ENCODE results near the gene GPR155.

The GPR155 gene

GRCh38 chr2:174454566-174454965 lies 32.3 kb downstream of the GPR155 start:
- H3K9me3 ChIP-seq (ENCODE audit: control extremely low read depth in 1 of 5, control insufficient read depth in 4 of 5, insufficient read depth in 2 of 5, low read depth in 1 of 5, low read length in 4 of 5): no peaks in the 10 kb centered on the region
- no peak overlapping the region for H3K27ac ChIP-seq (ENCODE audit: insufficient read depth in 1 of 2, low read depth in 1 of 2, low read length in 2 of 2, poor library complexity in 1 of 2, severe bottlenecking in 2 of 2)
- no peaks in the 10 kb centered on the region for H3K27me3 ChIP-seq (replicated peaks in 2 of 5; ENCODE audit: control insufficient read depth in 4 of 5, insufficient read depth in 5 of 5, low read length in 4 of 5)
- WGBS (ENCODE audit: insufficient coverage): 90% methylated on average over 2 of the region's 2 CpGs
- H3K36me3 ChIP-seq (ENCODE audit: control insufficient read depth in 4 of 4, insufficient read depth in 4 of 4, low read length in 3 of 4): no peaks in the 10 kb centered on the region
- ChIA-PET POLR2A (no interaction called here), CTCF (interaction anchor here (1.5 to 1.7 kb wide), 2 partner anchors 7 to 88 kb away, joined by 3 to 4 read pairs; no protein-coding TSS in a partner anchor)
- H3K4me1 ChIP-seq (ENCODE audit: control extremely low read depth in 1 of 4, control insufficient read depth in 4 of 4, insufficient read depth in 4 of 4, low read length in 3 of 4): no peaks in the 10 kb centered on the region
- no peak for DNase-seq
- H3K4me3 ChIP-seq (ENCODE audit: control insufficient read depth in 1 of 7, extremely low read depth in 1 of 7, insufficient read depth in 4 of 7, low read depth in 2 of 7, low read length in 6 of 7): no peak overlapping the region

- H3K4me1 ChIP-seq (ENCODE audit: control extremely low read depth in 1 of 4, control insufficient read depth in 4 of 4, insufficient read depth in 4 of 4, low read length in 3 of 4): no peaks in the 10 kb centered on the region
- no peaks in the 10 kb centered on the region for H3K9me3 ChIP-seq (ENCODE audit: control extremely low read depth in 1 of 5, control insufficient read depth in 4 of 5, insufficient read depth in 2 of 5, low read depth in 1 of 5, low read length in 4 of 5)
- no peaks in the 10 kb centered on the region for H3K27me3 ChIP-seq (replicated peaks in 2 of 5; ENCODE audit: control insufficient read depth in 4 of 5, insufficient read depth in 5 of 5, low read length in 4 of 5)
- DNase-seq: no peak
- ChIA-PET POLR2A (no interaction called here), CTCF (interaction anchor here (1.0 kb wide), 1 partner anchor 13 kb away, joined by 3 read pairs; no protein-coding TSS in a partner anchor)
- H3K27ac ChIP-seq (ENCODE audit: insufficient read depth in 1 of 2, low read depth in 1 of 2, low read length in 2 of 2, poor library complexity in 1 of 2, severe bottlenecking in 2 of 2): no peak overlapping the region
- 100% methylated on average over 2 of the region's 4 CpGs for WGBS (ENCODE audit: insufficient coverage)
- H3K4me3 ChIP-seq (ENCODE audit: control insufficient read depth in 1 of 7, extremely low read depth in 1 of 7, insufficient read depth in 4 of 7, low read depth in 2 of 7, low read length in 6 of 7): no peak overlapping the region
- H3K36me3 ChIP-seq (ENCODE audit: control insufficient read depth in 4 of 4, insufficient read depth in 4 of 4, low read length in 3 of 4): no peaks in the 10 kb centered on the region
Measured at GRCh38 chr2:174450021-174450816, 36.6 kb downstream of the GPR155 start.

GRCh38 chr2:174449033-174449432 lies 37.8 kb downstream of the GPR155 start:
- no peak for DNase-seq
- ChIA-PET CTCF (no interaction called here), POLR2A (no interaction called here)
- no peaks in the 10 kb centered on the region for H3K27me3 ChIP-seq (replicated peaks in 2 of 5; ENCODE audit: control insufficient read depth in 4 of 5, insufficient read depth in 5 of 5, low read length in 4 of 5)
- H3K4me1 ChIP-seq (ENCODE audit: control extremely low read depth in 1 of 4, control insufficient read depth in 4 of 4, insufficient read depth in 4 of 4, low read length in 3 of 4): no peaks in the 10 kb centered on the region
- no peak overlapping the region for H3K4me3 ChIP-seq (ENCODE audit: control insufficient read depth in 1 of 7, extremely low read depth in 1 of 7, insufficient read depth in 4 of 7, low read depth in 2 of 7, low read length in 6 of 7)
- H3K36me3 ChIP-seq (ENCODE audit: control insufficient read depth in 4 of 4, insufficient read depth in 4 of 4, low read length in 3 of 4): no peaks in the 10 kb centered on the region
- H3K9me3 ChIP-seq (ENCODE audit: control extremely low read depth in 1 of 5, control insufficient read depth in 4 of 5, insufficient read depth in 2 of 5, low read depth in 1 of 5, low read length in 4 of 5): no peaks in the 10 kb centered on the region
- WGBS (ENCODE audit: insufficient coverage): 100% methylated on average over 1 of the region's 2 CpGs
- H3K27ac ChIP-seq (ENCODE audit: insufficient read depth in 1 of 2, low read depth in 1 of 2, low read length in 2 of 2, poor library complexity in 1 of 2, severe bottlenecking in 2 of 2): no peak overlapping the region

- H3K9me3 ChIP-seq (ENCODE audit: control extremely low read depth in 1 of 5, control insufficient read depth in 4 of 5, insufficient read depth in 2 of 5, low read depth in 1 of 5, low read length in 4 of 5): no peaks in the 10 kb centered on the region
- CTCF ChIA-PET: interaction anchor here (0.8 to 2.0 kb wide), 3 partner anchors 14 to 24 kb away, joined by 4 to 8 read pairs (median 5); no protein-coding TSS in a partner anchor
- H3K4me3 ChIP-seq (ENCODE audit: control insufficient read depth in 1 of 7, extremely low read depth in 1 of 7, insufficient read depth in 4 of 7, low read depth in 2 of 7, low read length in 6 of 7): no peak overlapping the region
- POLR2A ChIA-PET: no interaction called here
- no peak overlapping the region for H3K27ac ChIP-seq (ENCODE audit: insufficient read depth in 1 of 2, low read depth in 1 of 2, low read length in 2 of 2, poor library complexity in 1 of 2, severe bottlenecking in 2 of 2)
- no peaks in the 10 kb centered on the region for H3K4me1 ChIP-seq (ENCODE audit: control extremely low read depth in 1 of 4, control insufficient read depth in 4 of 4, insufficient read depth in 4 of 4, low read length in 3 of 4)
- no peak for DNase-seq
- H3K27me3 ChIP-seq (replicated peaks in 2 of 5; ENCODE audit: control insufficient read depth in 4 of 5, insufficient read depth in 5 of 5, low read length in 4 of 5): no peaks in the 10 kb centered on the region
- no peaks in the 10 kb centered on the region for H3K36me3 ChIP-seq (ENCODE audit: control insufficient read depth in 4 of 4, insufficient read depth in 4 of 4, low read length in 3 of 4)
- WGBS (ENCODE audit: insufficient coverage): 100% methylated on average over 2 of the region's 4 CpGs
Measured at GRCh38 chr2:174446531-174446930, 40.3 kb downstream of the GPR155 start.

- WGBS (ENCODE audit: insufficient coverage): no CpG with 5 or more reads among the region's 3 CpGs
- CTCF ChIA-PET: interaction anchor here (1.2 to 2.0 kb wide), 3 partner anchors 15 to 125 kb away, joined by 3 to 8 read pairs (median 3); no protein-coding TSS in a partner anchor
- no peaks in the 10 kb centered on the region for H3K4me1 ChIP-seq (ENCODE audit: control extremely low read depth in 1 of 4, control insufficient read depth in 4 of 4, insufficient read depth in 4 of 4, low read length in 3 of 4)
- POLR2A ChIA-PET: no interaction called here
- H3K4me3 ChIP-seq (ENCODE audit: control insufficient read depth in 1 of 7, extremely low read depth in 1 of 7, insufficient read depth in 4 of 7, low read depth in 2 of 7, low read length in 6 of 7): no peak overlapping the region
- H3K9me3 ChIP-seq (ENCODE audit: control extremely low read depth in 1 of 5, control insufficient read depth in 4 of 5, insufficient read depth in 2 of 5, low read depth in 1 of 5, low read length in 4 of 5): no peaks in the 10 kb centered on the region
- H3K27ac ChIP-seq (ENCODE audit: insufficient read depth in 1 of 2, low read depth in 1 of 2, low read length in 2 of 2, poor library complexity in 1 of 2, severe bottlenecking in 2 of 2): no peak overlapping the region
- no peak for DNase-seq
- no peaks in the 10 kb centered on the region for H3K27me3 ChIP-seq (replicated peaks in 2 of 5; ENCODE audit: control insufficient read depth in 4 of 5, insufficient read depth in 5 of 5, low read length in 4 of 5)
- no peaks in the 10 kb centered on the region for H3K36me3 ChIP-seq (ENCODE audit: control insufficient read depth in 4 of 4, insufficient read depth in 4 of 4, low read length in 3 of 4)
Measured at GRCh38 chr2:174445248-174445647, 41.6 kb downstream of the GPR155 start.

- Histone ChIP-seq H3K27ac (ENCODE audit: insufficient read depth in 1 of 2, low read depth in 1 of 2, low read length in 2 of 2, poor library complexity in 1 of 2, severe bottlenecking in 2 of 2) (no peak overlapping the region), H3K4me3 (ENCODE audit: control insufficient read depth in 1 of 7, extremely low read depth in 1 of 7, insufficient read depth in 4 of 7, low read depth in 2 of 7, low read length in 6 of 7) (no peak overlapping the region), H3K9me3 (ENCODE audit: control extremely low read depth in 1 of 5, control insufficient read depth in 4 of 5, insufficient read depth in 2 of 5, low read depth in 1 of 5, low read length in 4 of 5) (no peaks in the 10 kb centered on the region), H3K36me3 (ENCODE audit: control insufficient read depth in 4 of 4, insufficient read depth in 4 of 4, low read length in 3 of 4) (no peaks in the 10 kb centered on the region), H3K27me3 (replicated peaks in 2 of 5; ENCODE audit: control insufficient read depth in 4 of 5, insufficient read depth in 5 of 5, low read length in 4 of 5) (no peaks in the 10 kb centered on the region), H3K4me1 (ENCODE audit: control extremely low read depth in 1 of 4, control insufficient read depth in 4 of 4, insufficient read depth in 4 of 4, low read length in 3 of 4) (no peaks in the 10 kb centered on the region)
- ChIA-PET POLR2A (no interaction called here), CTCF (interaction anchor here (1.2 to 1.4 kb wide), 2 partner anchors 16 to 125 kb away, joined by 3 read pairs; no protein-coding TSS in a partner anchor)
- WGBS (ENCODE audit: insufficient coverage): 100% methylated on average over 3 of the region's 6 CpGs
- DNase-seq: no peak
Measured at GRCh38 chr2:174444761-174445160, 42.1 kb downstream of the GPR155 start.

All from common myeloid progenitor, CD34-positive (primary cell).